ENCODE results near the gene IDH1. TPM values are rescaled to one million over a fixed set of nuclear protein-coding genes. Genes with fewer than 3 reads are reported as not detected.
A peak's percentile ranks its signal among the peaks of the same experiment; 100 is the strongest.

The IDH1 gene
- 10 to 100 TPM; 16.7 to 57.8 (median 43.1) TPM for total RNA-seq
- polyA plus RNA-seq = 10 to 100 TPM; 14.2 to 24.5 TPM

DNA sequence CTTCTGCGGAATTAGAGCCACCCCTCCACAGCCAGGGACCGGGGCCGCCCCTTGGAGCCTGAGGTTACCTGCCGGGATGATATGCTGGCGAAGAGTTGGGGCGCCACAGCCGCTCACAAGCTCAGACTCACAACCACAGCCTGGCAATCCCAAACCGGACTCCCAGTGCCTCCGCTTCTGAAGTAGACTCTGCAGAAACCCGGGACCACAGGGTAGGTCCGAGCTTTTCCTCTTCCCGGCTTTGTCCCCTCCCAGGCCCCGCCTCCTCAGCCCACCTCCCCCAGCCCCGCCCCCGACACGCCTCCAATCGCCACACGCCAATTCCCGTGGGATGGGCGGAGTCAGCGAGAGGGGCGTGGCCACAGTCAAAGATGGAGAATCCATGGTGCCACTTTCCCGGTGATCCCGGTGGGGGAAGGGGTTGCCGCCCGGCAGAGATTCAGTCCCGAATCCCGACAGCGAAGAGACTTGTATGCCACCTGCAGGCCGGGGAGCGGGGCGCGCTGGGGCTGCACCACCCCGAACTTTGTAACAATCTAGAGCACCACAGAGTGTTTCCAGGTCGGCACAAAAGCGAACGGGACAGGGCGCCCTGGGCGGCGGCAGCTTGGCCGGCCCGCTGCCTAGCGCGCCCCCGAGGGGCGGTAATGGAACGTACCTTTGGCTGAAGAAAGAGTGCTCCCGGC, at the start of gene IDH1:
Gene IDH1 (minus strand): TSS at position 201 of the 686 bp plus-strand sequence. CDS start 3,520 bp downstream, outside the sequence.
- Histone ChIP-seq H3K4me1 (peaks cover 8 to 26% (median 16%) of the 10 kb centered on the region in 3 donors), H3K4me3 (peak within 1 kb of the TSS; percentile 66 to 78 (median 72)), H3K9me3 (no peaks in the 10 kb centered on the region), H3K27ac (peak within 1 kb of the TSS; percentile 40 to 80 (median 68)), H3K36me3 (peaks cover 0 to 8% (median 0%) of the 10 kb centered on the region in 3 donors), H3K27me3 (no peaks in the 10 kb centered on the region)
- intact Hi-C loops (cut with DNase I) = no loop called here
- DNase-seq = peak; percentile 94 to 100 (median 98)
- TF ChIP-seq, protein P1, sequence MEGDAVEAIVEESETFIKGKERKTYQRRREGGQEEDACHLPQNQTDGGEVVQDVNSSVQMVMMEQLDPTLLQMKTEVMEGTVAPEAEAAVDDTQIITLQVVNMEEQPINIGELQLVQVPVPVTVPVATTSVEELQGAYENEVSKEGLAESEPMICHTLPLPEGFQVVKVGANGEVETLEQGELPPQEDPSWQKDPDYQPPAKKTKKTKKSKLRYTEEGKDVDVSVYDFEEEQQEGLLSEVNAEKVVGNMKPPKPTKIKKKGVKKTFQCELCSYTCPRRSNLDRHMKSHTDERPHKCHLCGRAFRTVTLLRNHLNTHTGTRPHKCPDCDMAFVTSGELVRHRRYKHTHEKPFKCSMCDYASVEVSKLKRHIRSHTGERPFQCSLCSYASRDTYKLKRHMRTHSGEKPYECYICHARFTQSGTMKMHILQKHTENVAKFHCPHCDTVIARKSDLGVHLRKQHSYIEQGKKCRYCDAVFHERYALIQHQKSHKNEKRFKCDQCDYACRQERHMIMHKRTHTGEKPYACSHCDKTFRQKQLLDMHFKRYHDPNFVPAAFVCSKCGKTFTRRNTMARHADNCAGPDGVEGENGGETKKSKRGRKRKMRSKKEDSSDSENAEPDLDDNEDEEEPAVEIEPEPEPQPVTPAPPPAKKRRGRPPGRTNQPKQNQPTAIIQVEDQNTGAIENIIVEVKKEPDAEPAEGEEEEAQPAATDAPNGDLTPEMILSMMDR (IDR thresholded peaks at IDR 0.05) = peak in 1 of 4 donors; percentile 17
- peak; percentile 92 to 97 (median 94) for ATAC-seq
- FAIRE-seq = no peak
- WGBS, 2 donors = 0 to 1% methylated on average over 46 to 48 of the region's 48 CpGs

DNA sequence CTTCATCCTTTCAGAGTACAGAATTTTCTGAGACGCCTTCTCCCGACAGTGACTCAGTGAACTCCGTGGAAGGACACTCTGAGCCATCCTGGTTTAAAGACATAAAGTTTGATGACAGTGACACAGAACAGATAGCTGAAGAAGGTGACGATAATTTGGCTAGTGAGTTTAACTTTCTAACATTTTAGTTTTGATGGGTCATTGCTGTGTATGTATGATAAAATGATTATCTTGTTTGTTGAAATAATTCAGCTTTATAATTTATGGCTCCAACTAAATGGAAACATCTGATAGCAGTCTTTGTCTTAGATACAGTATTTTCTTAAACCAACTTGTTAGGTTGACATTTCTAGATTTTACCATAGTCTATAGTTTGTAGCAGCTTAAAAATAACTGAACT, 49.3 kb upstream of the IDH1 start:
- WGBS, 2 donors = 85 to 87% methylated on average over 4 of the region's 4 CpGs
- no peaks in the 10 kb centered on the region for H3K4me1 ChIP-seq
- DNase-seq = no peak
- TF ChIP-seq, protein P1 (IDR thresholded peaks at IDR 0.05) = no peak
- intact Hi-C loops (cut with DNase I) = no loop called here
- H3K36me3 ChIP-seq = peaks cover 4 to 50% (median 7%) of the 10 kb centered on the region in 3 donors
- no peak for ATAC-seq
- H3K9me3 ChIP-seq = no peaks in the 10 kb centered on the region
- H3K27me3 ChIP-seq = no peaks in the 10 kb centered on the region
- H3K27ac ChIP-seq = no peak overlapping the region
- no peak for FAIRE-seq
- no peak overlapping the region for H3K4me3 ChIP-seq

DNA sequence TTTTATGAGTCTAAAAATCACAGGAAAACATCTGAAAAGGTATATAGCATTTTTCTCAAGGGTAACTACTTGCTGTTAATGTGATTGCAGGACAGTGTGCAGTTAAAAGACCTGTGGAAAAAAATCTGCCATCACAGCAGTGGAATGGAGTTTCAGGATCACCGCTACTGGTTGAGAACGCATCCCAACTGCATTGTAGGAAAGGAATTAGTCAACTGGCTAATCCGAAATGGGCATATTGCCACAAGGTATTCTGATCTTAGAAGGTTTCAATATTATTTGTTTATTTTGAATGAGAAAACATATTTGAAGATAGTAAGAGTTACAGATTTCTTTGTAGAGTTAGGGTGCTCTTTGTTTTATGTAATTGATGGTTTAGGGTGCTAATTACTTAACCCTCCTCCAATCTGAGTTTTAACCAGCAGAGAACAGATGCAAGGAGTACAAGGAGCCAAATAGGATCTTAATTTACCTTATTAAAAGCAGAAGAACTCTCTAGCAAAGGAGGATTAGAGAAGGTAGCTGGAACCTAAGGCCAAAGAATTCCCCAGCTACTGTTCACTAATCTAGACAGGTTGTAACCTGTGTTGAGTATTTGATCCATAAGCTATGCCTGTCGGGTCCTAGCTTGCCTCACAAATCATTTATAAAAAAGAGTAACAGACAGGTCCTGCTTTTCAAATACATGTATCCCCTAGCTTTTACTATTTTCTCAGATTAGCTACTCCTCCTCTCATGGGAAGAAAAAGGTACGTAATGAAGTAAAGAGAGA, 46.2 kb upstream of the IDH1 start:
- intact Hi-C loops (cut with DNase I) = no loop called here
- Histone ChIP-seq H3K27me3 (no peaks in the 10 kb centered on the region), H3K4me3 (no peak overlapping the region), H3K27ac (no peak overlapping the region), H3K36me3 (peaks cover 4 to 57% (median 10%) of the 10 kb centered on the region in 3 donors), H3K9me3 (no peaks in the 10 kb centered on the region), H3K4me1 (no peaks in the 10 kb centered on the region)
- no peak for ATAC-seq
- WGBS, 2 donors = 94 to 96% methylated on average over 5 of the region's 5 CpGs
- DNase-seq = no peak
- TF ChIP-seq, protein P1 (IDR thresholded peaks at IDR 0.05) = no peak
- no peak for FAIRE-seq

DNA sequence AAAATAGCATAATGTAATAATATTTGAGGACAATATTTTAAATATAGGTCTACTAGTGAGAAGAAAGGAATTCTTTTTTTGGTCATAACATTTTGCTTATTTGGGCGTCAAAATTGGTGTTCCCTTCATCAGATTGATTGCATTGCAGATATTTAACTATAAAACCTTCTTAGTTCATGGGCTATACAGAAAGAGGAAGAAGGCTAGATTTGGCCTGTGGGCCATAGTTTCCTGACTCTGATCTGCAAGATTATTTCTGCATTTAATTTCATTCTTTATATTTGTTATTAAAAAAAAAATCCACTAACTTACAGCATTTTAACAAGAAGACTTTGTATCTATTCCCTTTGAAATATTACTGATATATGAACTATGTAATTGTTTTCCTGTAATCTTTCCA, 43.1 kb upstream of the IDH1 start:
- no peak for FAIRE-seq

More for the DNA sequence above, 43.1 kb upstream of the IDH1 start:
- Histone ChIP-seq H3K4me1 (no peaks in the 10 kb centered on the region), H3K4me3 (no peak overlapping the region), H3K9me3 (no peaks in the 10 kb centered on the region), H3K27me3 (no peaks in the 10 kb centered on the region), H3K36me3 (peaks cover 0 to 45% (median 8%) of the 10 kb centered on the region in 3 donors), H3K27ac (no peak overlapping the region)
- TF ChIP-seq, protein P1 (IDR thresholded peaks at IDR 0.05) = no peak
- WGBS, 2 donors = 90 to 94% methylated on average over 1 of the region's 1 CpG
- DNase-seq (no peak), ATAC-seq (no peak)
- intact Hi-C loops (cut with DNase I) = no loop called here

Data from pancreas (tissue), 10 donors.